Measurements from ENCODE around the gene CCN6. TPM values are rescaled to one million over a fixed set of nuclear protein-coding genes. Genes with fewer than 3 reads are reported as not detected.

The CCN6 gene
- total RNA-seq, 2 experiments from 2014 or later: 0.21 TPM; not detected in 1

GRCh38 chr6:112017760-112018537, 36.0 kb upstream of the CCN6 start:
- Mint-ChIP-seq H3K36me3 (ENCODE audit: low read depth) (no peaks in the 10 kb centered on the region), H3K9me3 (no peaks in the 10 kb centered on the region), H3K4me1 (ENCODE audit: low read depth) (peaks cover 69% of the 10 kb centered on the region), H3K27ac (peak overlapping the region; percentile 80), H3K27me3 (ENCODE audit: low read depth) (no peaks in the 10 kb centered on the region), H3K4me3 (peak overlapping the region; percentile 29)
- DNase-seq: no peak
- CTCF ChIA-PET: interaction anchor here (1.0 to 17.4 kb wide), 9 partner anchors 10 to 255 kb away, joined by 3 to 310 read pairs (median 5); partner anchors contain the start of gene FYN
- intact Hi-C loops (cut with micrococcal nuclease): loop anchor here (5.0 kb wide), 1 partner anchor 411 kb away; the partner anchor contains the start of gene TRAF3IP2

DNA sequence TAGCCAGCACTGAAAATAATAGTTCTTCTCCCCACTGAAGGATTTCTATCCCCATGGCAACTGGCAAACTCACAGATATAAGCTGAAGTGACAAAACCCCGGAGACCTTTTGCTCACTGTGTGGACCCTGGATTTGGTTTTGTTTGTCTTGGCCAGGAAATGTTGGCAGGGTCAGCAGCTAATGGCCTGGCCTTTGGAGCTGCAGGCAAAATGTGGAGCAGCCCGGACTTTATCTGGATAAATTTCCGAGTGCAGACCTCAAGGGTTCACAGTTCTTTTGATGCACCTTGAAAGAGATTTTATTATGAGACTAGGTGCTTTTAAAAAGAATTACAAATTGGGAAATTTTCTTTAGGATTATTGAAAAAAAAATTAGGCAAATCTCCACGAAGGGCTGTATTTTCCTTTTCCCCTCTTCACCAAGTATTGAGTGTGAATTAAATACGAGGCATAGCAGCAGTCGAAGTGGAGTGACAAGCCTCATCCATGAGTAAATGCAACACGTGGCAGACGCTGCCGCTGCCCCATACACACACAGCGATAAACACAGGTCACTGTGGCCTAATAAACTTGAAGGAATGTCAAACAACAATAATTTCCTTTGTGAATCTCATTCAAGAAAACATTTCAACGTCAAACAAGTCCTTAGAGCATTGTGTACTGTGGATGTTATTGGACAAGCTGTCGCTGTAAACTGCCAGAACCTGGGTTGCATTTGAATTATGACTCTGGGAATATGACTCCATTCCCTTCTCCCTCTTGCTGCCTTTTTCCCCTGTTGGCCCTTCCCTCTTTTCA, 35.1 kb upstream of the CCN6 start:
- Mint-ChIP-seq H3K36me3 (ENCODE audit: low read depth) (peaks cover 3% of the 10 kb centered on the region), H3K27ac (no peak overlapping the region), H3K4me3 (no peak overlapping the region), H3K4me1 (ENCODE audit: low read depth) (peaks cover 67% of the 10 kb centered on the region), H3K9me3 (peaks cover 4% of the 10 kb centered on the region), H3K27me3 (ENCODE audit: low read depth) (no peaks in the 10 kb centered on the region)
- intact Hi-C loops (cut with micrococcal nuclease): loop anchor here (5.0 kb wide), 1 partner anchor 412 kb away; the partner anchor contains the start of gene TRAF3IP2
- no peak for DNase-seq
- CTCF ChIA-PET: interaction anchor here (1.7 to 17.4 kb wide), 4 partner anchors 9 to 23 kb away, joined by 5 to 310 read pairs (median 33); no protein-coding TSS in a partner anchor

DNA sequence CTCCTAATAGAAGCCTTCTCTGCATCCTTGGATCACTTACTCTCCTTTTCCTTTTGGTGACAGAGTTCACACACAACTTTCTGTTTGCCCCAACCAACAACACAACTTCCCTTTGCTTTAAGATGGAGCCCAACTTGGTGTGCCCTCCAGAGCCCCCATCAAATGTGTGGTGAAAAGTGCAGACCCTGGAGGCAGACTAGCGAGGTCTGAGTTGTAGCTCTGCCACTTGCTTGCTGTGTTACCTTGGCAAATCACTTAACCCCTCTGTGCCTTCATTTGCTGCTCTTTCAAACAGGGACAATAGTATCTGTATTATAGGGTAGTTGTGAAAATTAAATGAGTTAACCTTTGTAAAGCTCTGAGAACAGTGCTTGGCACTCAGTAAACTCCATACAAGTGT, 34.3 kb upstream of the CCN6 start:
- Mint-ChIP-seq H3K4me3 (no peak overlapping the region), H3K4me1 (ENCODE audit: low read depth) (peaks cover 62% of the 10 kb centered on the region), H3K27ac (no peak overlapping the region), H3K27me3 (ENCODE audit: low read depth) (no peaks in the 10 kb centered on the region), H3K36me3 (ENCODE audit: low read depth) (peaks cover 8% of the 10 kb centered on the region), H3K9me3 (peaks cover 11% of the 10 kb centered on the region)
- no peak for DNase-seq
- CTCF ChIA-PET: interaction anchor here (1.2 to 17.4 kb wide), 5 partner anchors 9 to 309 kb away, joined by 3 to 310 read pairs (median 8); no protein-coding TSS in a partner anchor
- intact Hi-C loops (cut with micrococcal nuclease): loop anchor here (5.0 kb wide), 1 partner anchor 412 kb away; the partner anchor contains the start of gene TRAF3IP2

- Mint-ChIP-seq H3K9me3 (peaks cover 13% of the 10 kb centered on the region), H3K4me3 (no peak overlapping the region), H3K4me1 (ENCODE audit: low read depth) (peaks cover 51% of the 10 kb centered on the region), H3K27ac (no peak overlapping the region), H3K27me3 (ENCODE audit: low read depth) (no peaks in the 10 kb centered on the region), H3K36me3 (ENCODE audit: low read depth) (peaks cover 11% of the 10 kb centered on the region)
- intact Hi-C loops (cut with micrococcal nuclease): no loop called here
- CTCF ChIA-PET: interaction anchor here (0.7 to 17.4 kb wide), 2 partner anchors 12 to 20 kb away, joined by 3 to 310 read pairs; no protein-coding TSS in a partner anchor
- no peak for DNase-seq
Measured at GRCh38 chr6:112021691-112022310, 32.1 kb upstream of the CCN6 start.

- Mint-ChIP-seq H3K27ac (no peak overlapping the region), H3K9me3 (peaks cover 13% of the 10 kb centered on the region), H3K4me1 (ENCODE audit: low read depth) (peaks cover 51% of the 10 kb centered on the region), H3K4me3 (no peak overlapping the region), H3K27me3 (ENCODE audit: low read depth) (no peaks in the 10 kb centered on the region), H3K36me3 (ENCODE audit: low read depth) (peaks cover 13% of the 10 kb centered on the region)
- intact Hi-C loops (cut with micrococcal nuclease): no loop called here
- no peak for DNase-seq
- CTCF ChIA-PET: interaction anchor here (17.4 kb wide), 1 partner anchor 19 kb away, joined by 310 read pairs; no protein-coding TSS in a partner anchor
Measured at GRCh38 chr6:112022749-112023148, 31.2 kb upstream of the CCN6 start.

DNA sequence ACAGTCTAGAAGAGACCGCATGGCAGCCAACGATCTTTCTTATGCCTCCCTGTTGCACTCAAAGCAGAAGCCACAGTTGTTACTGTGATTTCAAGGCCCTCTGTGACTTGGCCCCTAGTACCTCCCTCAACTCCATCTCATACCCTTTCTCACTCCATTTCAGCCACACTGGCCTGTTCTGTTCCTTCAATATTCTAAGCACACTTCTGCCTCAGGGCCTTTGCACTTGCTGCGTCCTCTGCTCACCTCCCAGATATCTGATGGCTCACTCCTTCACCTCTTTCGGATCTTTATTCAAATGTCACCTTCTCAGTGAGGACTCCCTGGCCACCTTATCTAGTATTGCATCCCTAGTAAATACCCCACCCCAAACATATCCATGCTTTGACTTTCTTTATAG, 29.4 kb upstream of the CCN6 start:
- H3K27me3 Mint-ChIP-seq (ENCODE audit: low read depth): no peaks in the 10 kb centered on the region
- no peak overlapping the region for H3K4me3 Mint-ChIP-seq
- H3K9me3 Mint-ChIP-seq: peaks cover 13% of the 10 kb centered on the region
- DNase-seq: no peak
- peaks cover 13% of the 10 kb centered on the region for H3K36me3 Mint-ChIP-seq (ENCODE audit: low read depth)
- intact Hi-C loops (cut with micrococcal nuclease): no loop called here
- CTCF ChIA-PET: no interaction called here
- H3K27ac Mint-ChIP-seq: no peak overlapping the region
- peaks cover 53% of the 10 kb centered on the region for H3K4me1 Mint-ChIP-seq (ENCODE audit: low read depth)

- peaks cover 13% of the 10 kb centered on the region for H3K9me3 Mint-ChIP-seq
- no peaks in the 10 kb centered on the region for H3K27me3 Mint-ChIP-seq (ENCODE audit: low read depth)
- peak overlapping the region; percentile 90 for H3K27ac Mint-ChIP-seq
- DNase-seq: no peak
- peaks cover 13% of the 10 kb centered on the region for H3K36me3 Mint-ChIP-seq (ENCODE audit: low read depth)
- intact Hi-C loops (cut with micrococcal nuclease): loop anchor here (5.0 kb wide), 2 partner anchors 770 to 1155 kb away; partner anchors contain the start of gene AMD1
- no peak overlapping the region for H3K4me3 Mint-ChIP-seq
- peaks cover 71% of the 10 kb centered on the region for H3K4me1 Mint-ChIP-seq (ENCODE audit: low read depth)
- CTCF ChIA-PET: interaction anchor here (0.9 to 4.3 kb wide), 6 partner anchors 10 to 317 kb away, joined by 3 to 71 read pairs (median 21); no protein-coding TSS in a partner anchor
Measured at GRCh38 chr6:112026933-112027332, 27.0 kb upstream of the CCN6 start.

DNA sequence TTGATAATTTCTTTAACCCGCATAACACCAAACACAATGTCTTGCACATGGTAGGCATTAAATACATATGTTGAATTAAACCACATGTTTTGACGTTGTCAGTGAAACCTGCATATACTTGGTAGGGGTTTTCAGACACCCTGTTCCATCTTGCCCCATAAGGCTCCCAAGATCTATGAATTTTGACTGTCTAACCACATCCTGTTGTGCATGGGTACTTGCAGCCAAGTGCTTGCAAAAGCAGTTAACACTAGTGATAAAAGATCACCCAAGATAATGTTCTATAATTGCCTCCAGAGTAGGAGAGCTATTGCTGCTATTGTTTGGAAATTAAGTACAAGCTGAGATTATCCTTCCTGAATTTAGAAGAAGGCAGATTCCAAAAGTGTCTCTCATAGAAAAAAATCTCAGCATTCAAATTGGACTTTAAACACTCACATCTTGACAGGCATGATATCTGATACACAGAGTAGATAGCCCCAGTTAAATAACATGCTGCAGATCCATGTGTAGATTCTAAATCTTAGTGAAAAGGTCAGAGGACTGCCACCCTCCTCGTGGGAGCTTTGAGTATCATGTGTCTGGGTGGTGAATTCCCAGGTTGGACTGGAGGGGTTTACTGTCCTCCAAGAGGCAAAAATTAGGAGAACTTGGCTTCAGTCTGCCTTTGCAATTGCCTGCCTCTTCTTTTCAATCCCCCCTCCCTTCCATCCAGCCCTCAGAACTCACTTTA, 25.8 kb upstream of the CCN6 start:
- peak; percentile 70 for DNase-seq
- H3K9me3 Mint-ChIP-seq: peaks cover 13% of the 10 kb centered on the region
- peaks cover 13% of the 10 kb centered on the region for H3K36me3 Mint-ChIP-seq (ENCODE audit: low read depth)
- CTCF ChIA-PET: interaction anchor here (0.9 to 4.3 kb wide), 16 partner anchors 8 to 320 kb away, joined by 3 to 71 read pairs (median 6); no protein-coding TSS in a partner anchor
- peaks cover 71% of the 10 kb centered on the region for H3K4me1 Mint-ChIP-seq (ENCODE audit: low read depth)
- H3K27ac Mint-ChIP-seq: peak overlapping the region; percentile 90
- no peak overlapping the region for H3K4me3 Mint-ChIP-seq
- no peaks in the 10 kb centered on the region for H3K27me3 Mint-ChIP-seq (ENCODE audit: low read depth)
- intact Hi-C loops (cut with micrococcal nuclease): loop anchor here (1.0 to 5.0 kb wide), 6 partner anchors 8 to 1156 kb away; partner anchors contain the start of gene AMD1

DNA sequence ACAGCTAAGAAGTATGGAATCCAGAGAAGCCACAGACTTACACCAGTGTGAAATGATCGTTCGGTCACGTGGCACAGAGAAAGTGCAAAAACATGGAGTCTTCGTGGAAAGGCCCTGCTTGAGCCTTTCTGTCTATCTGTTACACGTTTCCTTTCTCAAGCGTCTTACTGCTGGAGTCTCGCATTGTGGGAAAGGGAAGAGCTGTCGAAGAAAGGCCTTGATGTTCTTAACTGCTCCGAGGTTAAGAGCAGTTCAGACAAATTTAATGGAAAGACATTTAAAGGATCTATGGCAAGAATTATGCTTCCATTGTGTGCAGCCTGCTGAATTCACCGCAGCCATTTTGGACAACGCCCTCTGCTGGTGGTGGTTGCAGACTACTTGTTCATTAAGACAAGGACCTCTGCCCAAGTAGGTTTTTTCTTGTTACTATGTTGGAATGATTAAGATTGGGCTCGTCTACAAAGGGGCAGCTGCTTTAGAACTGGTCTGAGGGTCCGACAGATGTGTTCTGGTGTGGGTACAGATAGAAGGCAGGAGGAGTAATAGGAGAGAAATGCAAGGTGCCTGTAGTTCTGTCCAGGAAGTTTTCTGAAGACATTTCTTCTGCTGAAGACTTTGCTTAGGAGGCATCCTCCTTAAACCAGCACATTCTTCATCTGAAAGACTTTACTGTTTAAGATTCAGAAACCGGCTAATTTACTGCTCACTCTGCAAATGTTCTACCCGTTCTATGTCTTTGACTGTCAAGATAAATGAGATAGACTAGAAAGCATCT, 24.7 kb upstream of the CCN6 start:
- peaks cover 9% of the 10 kb centered on the region for H3K36me3 Mint-ChIP-seq (ENCODE audit: low read depth)
- H3K27ac Mint-ChIP-seq: peak overlapping the region; percentile 90
- H3K9me3 Mint-ChIP-seq: peaks cover 6% of the 10 kb centered on the region
- peaks cover 81% of the 10 kb centered on the region for H3K4me1 Mint-ChIP-seq (ENCODE audit: low read depth)
- intact Hi-C loops (cut with micrococcal nuclease): loop anchor here (1.0 to 5.0 kb wide), 6 partner anchors 19 to 1157 kb away; partner anchors contain the start of gene AMD1
- no peaks in the 10 kb centered on the region for H3K27me3 Mint-ChIP-seq (ENCODE audit: low read depth)
- no peak overlapping the region for H3K4me3 Mint-ChIP-seq
- DNase-seq: peak; percentile 91
- CTCF ChIA-PET: interaction anchor here (0.8 to 4.3 kb wide), 20 partner anchors 9 to 861 kb away, joined by 3 to 71 read pairs (median 5); no protein-coding TSS in a partner anchor

DNA sequence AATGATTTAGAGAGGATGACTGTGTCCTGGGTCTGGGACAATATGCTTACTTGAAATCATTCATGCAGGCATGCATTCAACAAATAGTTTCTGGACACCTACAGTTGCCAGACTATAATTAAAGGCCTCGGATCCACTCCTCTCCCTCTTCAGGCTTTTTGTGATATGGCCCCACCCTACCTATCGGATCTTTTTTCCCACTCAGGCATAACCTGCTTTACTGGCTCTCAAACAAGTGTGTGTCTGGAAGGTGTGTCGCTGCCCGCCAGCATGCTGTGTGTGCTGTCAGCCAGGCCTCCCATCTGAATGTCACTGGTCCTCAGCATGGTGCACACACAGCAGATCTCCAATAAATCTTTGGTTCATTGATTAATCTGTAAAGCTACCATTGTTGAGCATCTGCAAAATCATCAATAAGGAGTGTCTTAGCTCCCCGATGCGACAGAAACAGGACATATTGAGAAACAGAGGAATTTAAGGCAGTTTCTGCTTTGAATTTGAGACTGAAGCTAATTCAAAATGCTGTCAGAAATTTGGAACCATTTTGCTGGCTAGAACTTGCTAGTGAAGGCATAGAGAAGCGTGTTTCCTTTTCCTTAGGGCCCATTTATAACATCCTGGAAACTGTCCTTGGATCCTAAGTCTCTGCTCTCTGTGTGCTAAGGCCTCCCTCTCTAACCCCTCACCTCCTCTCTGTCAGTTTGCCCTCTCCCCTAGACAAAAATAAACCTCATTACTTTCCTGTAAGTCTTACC, 23.5 kb upstream of the CCN6 start:
- intact Hi-C loops (cut with micrococcal nuclease): no loop called here
- CTCF ChIA-PET: interaction anchor here (0.7 to 1.3 kb wide), 5 partner anchors 10 to 20 kb away, joined by 3 to 5 read pairs (median 3); no protein-coding TSS in a partner anchor
- DNase-seq: no peak
- H3K27ac Mint-ChIP-seq: peak overlapping the region; percentile 37
- H3K27me3 Mint-ChIP-seq (ENCODE audit: low read depth): no peaks in the 10 kb centered on the region
- peaks cover 90% of the 10 kb centered on the region for H3K4me1 Mint-ChIP-seq (ENCODE audit: low read depth)
- no peak overlapping the region for H3K4me3 Mint-ChIP-seq
- H3K9me3 Mint-ChIP-seq: no peaks in the 10 kb centered on the region
- peaks cover 4% of the 10 kb centered on the region for H3K36me3 Mint-ChIP-seq (ENCODE audit: low read depth)
